ENCODE results near the gene NUP210L. TPM values are rescaled to one million over a fixed set of nuclear protein-coding genes. Genes with fewer than 3 reads are reported as not detected.

The NUP210L gene
- total RNA-seq, 4 donors from 2014 or later: 0.23 TPM; not detected in 3

DNA sequence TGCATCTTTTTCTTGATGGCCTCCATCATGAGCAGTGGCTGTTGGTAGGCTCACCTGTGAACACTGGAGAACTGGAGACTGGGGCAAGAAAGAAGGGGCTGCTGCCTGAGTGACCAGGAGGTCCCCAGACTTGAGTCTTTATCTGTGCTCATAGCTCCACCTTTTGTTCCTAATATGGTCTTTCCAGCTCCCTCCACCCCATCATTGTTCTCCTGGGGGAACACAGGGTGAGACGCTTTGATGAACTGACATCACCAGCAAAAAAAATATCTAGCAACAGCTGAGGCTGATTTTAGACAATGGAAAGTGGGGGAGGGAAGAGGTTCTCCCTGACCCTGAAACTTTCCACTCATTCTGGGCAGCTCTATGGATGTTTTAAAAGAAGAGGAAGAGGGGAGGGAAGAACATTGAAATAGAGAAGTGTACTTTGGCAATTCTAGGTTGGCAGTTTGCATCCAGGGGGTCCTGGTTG, 37.2 kb upstream of the NUP210L start, which contains the start of gene TPM3:
TSS of gene TPM3 (minus strand) at position 111 of the 472 bp plus-strand sequence. CDS start at position 29, 82 bp downstream.
- TF ChIP-seq, protein P1, sequence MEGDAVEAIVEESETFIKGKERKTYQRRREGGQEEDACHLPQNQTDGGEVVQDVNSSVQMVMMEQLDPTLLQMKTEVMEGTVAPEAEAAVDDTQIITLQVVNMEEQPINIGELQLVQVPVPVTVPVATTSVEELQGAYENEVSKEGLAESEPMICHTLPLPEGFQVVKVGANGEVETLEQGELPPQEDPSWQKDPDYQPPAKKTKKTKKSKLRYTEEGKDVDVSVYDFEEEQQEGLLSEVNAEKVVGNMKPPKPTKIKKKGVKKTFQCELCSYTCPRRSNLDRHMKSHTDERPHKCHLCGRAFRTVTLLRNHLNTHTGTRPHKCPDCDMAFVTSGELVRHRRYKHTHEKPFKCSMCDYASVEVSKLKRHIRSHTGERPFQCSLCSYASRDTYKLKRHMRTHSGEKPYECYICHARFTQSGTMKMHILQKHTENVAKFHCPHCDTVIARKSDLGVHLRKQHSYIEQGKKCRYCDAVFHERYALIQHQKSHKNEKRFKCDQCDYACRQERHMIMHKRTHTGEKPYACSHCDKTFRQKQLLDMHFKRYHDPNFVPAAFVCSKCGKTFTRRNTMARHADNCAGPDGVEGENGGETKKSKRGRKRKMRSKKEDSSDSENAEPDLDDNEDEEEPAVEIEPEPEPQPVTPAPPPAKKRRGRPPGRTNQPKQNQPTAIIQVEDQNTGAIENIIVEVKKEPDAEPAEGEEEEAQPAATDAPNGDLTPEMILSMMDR (IDR thresholded peaks at IDR 0.05): no peak
- no peak for TF ChIP-seq POLR2A (IDR thresholded peaks at IDR 0.05)
- DNase-seq (ENCODE audit: low spot score in 2 of 2): no peak
- intact Hi-C loops (cut with DNase I; ENCODE audit: low total_unique reads): no loop called here
- 29 to 39% methylated on average over 1 of the region's 1 CpG for WGBS, 2 donors
- H3K4me3 ChIP-seq (ENCODE audit: low read depth, poor library complexity, severe bottlenecking): no peak within 1 kb of the TSS

DNA sequence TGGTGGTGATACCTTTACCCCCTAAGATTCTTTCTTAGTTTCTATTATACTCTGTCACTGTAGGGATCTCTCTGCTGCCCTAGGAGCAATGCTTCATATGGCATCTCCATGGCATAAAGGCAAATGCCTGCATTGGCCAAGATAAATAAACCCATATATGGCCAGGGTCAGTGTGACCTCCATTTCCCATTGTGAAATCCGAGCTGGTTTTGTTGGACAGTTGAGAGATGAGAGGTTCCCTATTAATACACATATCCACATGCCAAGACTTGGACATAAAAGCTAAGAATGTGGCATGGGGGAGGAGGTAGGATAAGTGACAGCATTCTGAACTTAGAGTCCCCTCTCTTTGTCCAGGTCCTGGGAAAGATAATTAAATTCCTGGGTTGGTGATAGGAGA, 35.7 kb upstream of the NUP210L start:
- no peak for DNase-seq (ENCODE audit: low spot score in 2 of 2)
- no peak for TF ChIP-seq POLR2A (IDR thresholded peaks at IDR 0.05)
- TF ChIP-seq, protein P1 (IDR thresholded peaks at IDR 0.05): no peak
- intact Hi-C loops (cut with DNase I; ENCODE audit: low total_unique reads): no loop called here
- WGBS, 2 donors: 35 to 50% methylated on average over 1 of the region's 1 CpG
- no peak overlapping the region for H3K4me3 ChIP-seq (ENCODE audit: low read depth, poor library complexity, severe bottlenecking)

DNA sequence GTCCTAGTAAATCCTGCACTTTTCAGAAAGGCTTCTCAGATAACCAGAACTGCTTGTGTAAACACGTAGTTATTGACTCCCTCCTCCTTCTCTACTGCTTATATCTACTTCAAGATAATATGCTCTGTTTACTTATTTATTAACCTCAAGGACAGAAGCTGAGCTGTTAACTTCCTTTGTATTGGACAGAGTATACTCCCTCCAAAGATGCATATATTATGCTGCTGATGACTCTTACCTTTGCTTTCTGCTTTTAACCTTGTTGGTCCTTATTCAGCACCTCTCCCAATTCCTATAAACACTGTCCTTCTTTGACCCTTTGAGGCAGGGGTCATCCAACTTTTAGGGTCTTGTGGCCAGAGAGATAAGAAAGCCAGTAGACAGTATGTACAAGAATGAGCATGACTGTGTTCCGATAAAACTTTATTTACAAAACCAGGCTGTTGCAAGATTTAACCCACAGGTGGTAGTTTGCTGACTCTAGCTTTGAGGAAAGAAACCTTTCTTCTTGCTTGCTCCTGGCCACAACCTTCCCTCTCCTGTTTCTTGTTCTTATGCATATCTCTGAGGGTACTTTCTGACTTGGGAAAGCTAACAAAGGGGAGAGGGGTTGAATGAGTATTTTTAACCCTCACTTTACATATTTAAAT, 32.1 kb upstream of the NUP210L start:
- TF ChIP-seq POLR2A (IDR thresholded peaks at IDR 0.05): no peak
- TF ChIP-seq, protein P1 (IDR thresholded peaks at IDR 0.05): no peak
- intact Hi-C loops (cut with DNase I; ENCODE audit: low total_unique reads): loop anchor here (10.0 kb wide), 2 partner anchors 78 to 148 kb away; no protein-coding TSS in a partner anchor
- no peak overlapping the region for H3K4me3 ChIP-seq (ENCODE audit: low read depth, poor library complexity, severe bottlenecking)
- WGBS, 2 donors: 59 to 62% methylated on average over 2 of the region's 2 CpGs
- DNase-seq (ENCODE audit: low spot score in 2 of 2): no peak

DNA sequence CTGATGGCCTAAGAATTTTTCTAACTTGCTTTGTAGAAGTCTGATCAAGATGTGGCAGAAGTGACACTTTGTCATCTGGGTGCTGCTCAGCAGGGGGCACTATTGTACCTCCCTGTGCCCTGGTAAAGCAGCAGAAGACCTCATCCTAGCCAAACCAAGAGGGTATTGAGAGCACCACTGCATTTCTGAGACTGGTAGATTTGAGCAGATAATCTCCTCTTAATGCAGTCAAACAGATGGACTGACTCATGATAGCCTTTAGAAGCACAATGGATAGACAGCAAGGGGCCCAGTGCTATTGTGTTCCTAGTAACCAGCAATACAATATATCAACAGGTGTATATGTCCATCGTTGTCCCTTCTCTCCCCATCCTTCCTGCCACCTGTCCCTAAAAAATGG, 31.3 kb upstream of the NUP210L start:
- H3K4me3 ChIP-seq (ENCODE audit: low read depth, poor library complexity, severe bottlenecking): no peak overlapping the region
- WGBS, 2 donors: 56 to 60% methylated on average over 1 of the region's 1 CpG
- intact Hi-C loops (cut with DNase I; ENCODE audit: low total_unique reads): loop anchor here (10.0 kb wide), 2 partner anchors 79 to 149 kb away; no protein-coding TSS in a partner anchor
- TF ChIP-seq, protein P1 (IDR thresholded peaks at IDR 0.05): no peak
- no peak for TF ChIP-seq POLR2A (IDR thresholded peaks at IDR 0.05)
- DNase-seq (ENCODE audit: low spot score in 2 of 2): no peak

DNA sequence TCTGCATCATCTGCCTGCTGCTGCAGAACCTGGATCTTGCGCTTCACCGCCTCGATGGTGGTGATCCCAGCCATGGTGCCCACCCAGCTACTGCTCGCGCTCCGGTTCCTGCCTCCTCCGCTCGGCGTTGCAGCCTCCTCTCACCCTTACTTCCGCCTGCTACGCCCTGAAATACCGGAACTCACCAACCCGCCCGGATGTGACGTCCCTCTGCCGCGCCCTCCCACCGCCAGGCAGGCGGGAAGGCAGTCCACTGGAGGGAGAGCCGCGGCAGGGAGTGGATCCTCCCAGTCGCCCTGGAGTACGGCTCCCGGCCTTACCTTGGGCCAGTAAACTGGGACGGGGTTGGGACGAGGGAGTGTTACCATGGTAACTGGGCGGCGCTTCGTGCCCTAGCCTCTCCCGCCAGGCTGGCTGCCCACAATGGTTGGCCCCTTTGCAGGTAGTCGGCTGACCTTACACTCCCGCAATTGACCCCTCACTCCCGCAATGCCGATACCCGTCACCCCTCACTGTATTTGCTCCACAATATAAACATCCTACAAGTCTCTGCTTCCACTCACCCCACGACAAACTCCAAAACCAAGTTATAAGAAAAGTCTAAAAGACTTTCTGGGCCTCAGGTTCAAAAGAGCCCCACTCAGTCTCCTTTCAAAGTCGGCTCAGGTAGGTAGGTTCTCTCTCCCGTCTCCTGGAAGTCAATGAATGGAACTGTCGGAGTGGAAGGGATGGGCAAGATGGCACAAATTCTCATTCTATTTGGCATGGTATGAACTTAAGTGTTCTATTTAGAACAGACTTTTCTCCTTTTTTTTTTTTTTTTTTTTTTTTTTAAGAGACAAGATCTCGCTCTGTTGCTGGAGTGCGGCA, 28.4 kb upstream of the NUP210L start:
- 3 to 6% methylated on average over 27 to 41 of the region's 41 CpGs for WGBS, 2 donors
- DNase-seq (ENCODE audit: low spot score in 2 of 2): peak; percentile 94 to 99
- intact Hi-C loops (cut with DNase I; ENCODE audit: low total_unique reads): loop anchor here (10.0 kb wide), 2 partner anchors 82 to 152 kb away; no protein-coding TSS in a partner anchor

More for the DNA sequence above, 28.4 kb upstream of the NUP210L start:
- H3K4me3 ChIP-seq (ENCODE audit: low read depth, poor library complexity, severe bottlenecking): peak overlapping the region; percentile 94
- TF ChIP-seq, protein P1 (IDR thresholded peaks at IDR 0.05): no peak
- TF ChIP-seq POLR2A (IDR thresholded peaks at IDR 0.05): peak in 1 of 2 donors; percentile 93

All from lower leg skin (tissue), 4 donors.